SK-N-SH (cell line): Measurements from ENCODE around the gene FLT4. TPM values are rescaled to one million over a fixed set of nuclear protein-coding genes. Genes with fewer than 3 reads are reported as not detected.

Experiments
- CTCF ChIA-PET: fragments of 300-600, 350-600 bp; formaldehyde crosslinking; extraction: SDS; loops from one replicate; lab custom pipeline; 2021; lab: Yijun Ruan, JAX
- POLR2A ChIA-PET: fragments of 350-600 bp; sonication (Branson Sonifier 250); formaldehyde crosslinking; extraction: SDS; loops from one replicate; lab custom pipeline; 2020; ENCODE audit warnings: antibody characterized with exemption, inconsistent platforms; lab: Yijun Ruan, JAX
- DNase-seq: peaks from one replicate; pipeline ENCODE4 v3.0.0; 2012
- H2AFZ ChIP-seq: fragments of 200-600 bp; sonication (generic); 2 replicates; pipeline ENCODE4 v1.8.1; 2016; ENCODE audit warnings: antibody characterized with exemption, mild to moderate bottlenecking, low read depth
- H3F3A ChIP-seq: fragments of 200-600 bp; sonication (generic); replicated peaks from 2 replicates; pipeline ENCODE3; 2016; ENCODE audit warnings: antibody characterized with exemption, mild to moderate bottlenecking; ENCODE audit not compliant: insufficient read depth
- H3K27ac ChIP-seq, 2 experiments: fragments of 200-500 bp in 1 of 2; fragments of 200-600 bp in 1 of 2; sonication (Bioruptor generic) in 1 of 2; sonication (generic), shearing (Covaris generic) in 1 of 2; 2 replicates each; pipeline versions ENCODE4 v1.5.1 to v1.6.1; 2014 to 2016; ENCODE audit warnings: low read depth in 2 of 2, inconsistent platforms in 1 of 2, low read length in 1 of 2, mild to moderate bottlenecking in 1 of 2, mixed read lengths in 1 of 2
- H3K27me3 ChIP-seq: fragments of 200-600 bp; sonication (generic), shearing (Covaris generic); 2 replicates; pipeline ENCODE4 v1.6.1; 2016; ENCODE audit warnings: mixed run types; ENCODE audit not compliant: insufficient read depth
- H3K36me3 ChIP-seq, 2 experiments: fragments of 200-500 bp in 1 of 2; fragments of 200-600 bp in 1 of 2; sonication (Bioruptor generic) in 1 of 2; sonication (generic) in 1 of 2; replicated peaks in 1 of 2; 2 replicates each; pipeline versions ENCODE3 to v1.5.1; 2014 to 2016; ENCODE audit warnings: low read length in 1 of 2, mild to moderate bottlenecking in 1 of 2; ENCODE audit not compliant: insufficient read depth in 2 of 2, control insufficient read depth in 1 of 2
- H3K4me1 ChIP-seq, 2 experiments: fragments of 200-500 bp in 1 of 2; fragments of 200-600 bp in 1 of 2; sonication (Bioruptor generic) in 1 of 2; sonication (generic), shearing (Covaris generic) in 1 of 2; 2 replicates each; pipeline versions ENCODE4 v1.5.1 to v1.6.1; 2014 to 2016; ENCODE audit warnings: low read depth in 1 of 2, low read length in 1 of 2, mixed run types in 1 of 2; ENCODE audit not compliant: insufficient read depth in 2 of 2, control insufficient read depth in 1 of 2
- H3K4me2 ChIP-seq: fragments of 200-600 bp; sonication (generic), shearing (Covaris generic); 2 replicates; pipeline ENCODE4 v1.6.1; 2017; ENCODE audit warnings: mixed run types
- H3K4me3 ChIP-seq, 2 experiments: fragments of 200-500 bp in 1 of 2; fragments of 200-600 bp in 1 of 2; sonication (Bioruptor generic) in 1 of 2; sonication (generic), shearing (Covaris generic) in 1 of 2; 2 replicates each; pipeline versions ENCODE4 v1.5.1 to v1.8.1; 2014 to 2016; ENCODE audit warnings: low read depth in 2 of 2, inconsistent platforms in 1 of 2, low read length in 1 of 2, mild to moderate bottlenecking in 1 of 2, mixed read lengths in 1 of 2, moderate library complexity in 1 of 2
- H3K79me2 ChIP-seq: fragments of 200-600 bp; sonication (generic); 2 replicates; pipeline ENCODE4 v1.8.1; 2017; ENCODE audit warnings: mild to moderate bottlenecking; ENCODE audit not compliant: insufficient read depth
- H3K9ac ChIP-seq: fragments of 200-600 bp; sonication (generic); 2 replicates; pipeline ENCODE4 v1.6.1; 2017; ENCODE audit warnings: mixed run types
- H3K9me2 ChIP-seq: fragments of 200-600 bp; sonication (generic); 2 replicates; pipeline ENCODE4 v1.6.1; 2017; ENCODE audit warnings: mixed run types
- H3K9me3 ChIP-seq: fragments of 200-600 bp; sonication (generic); 2 replicates; pipeline ENCODE4 v1.6.1; 2017; ENCODE audit warnings: mixed run types, mild to moderate bottlenecking, moderate library complexity
- H4K20me1 ChIP-seq: fragments of 200-600 bp; sonication (generic); 2 replicates; pipeline ENCODE4 v1.6.1; 2017; ENCODE audit warnings: mild to moderate bottlenecking, mixed run types; ENCODE audit not compliant: insufficient read depth
- ELF1 ChIP-seq: IDR thresholded peaks from 2 replicates; pipeline ENCODE4 v1.4.0; 2012
- EZH2phosphoT487 ChIP-seq: fragments of 200-600 bp; sonication (generic); IDR thresholded peaks from 2 replicates; pipeline ENCODE4 v1.6.1; 2017; ENCODE audit warnings: low read depth, mixed run types, mild to moderate bottlenecking, antibody characterized with exemption, moderate library complexity, borderline replicate concordance
- FOSL2 ChIP-seq: IDR thresholded peaks from 2 replicates; pipeline ENCODE4 v1.4.0; 2012; ENCODE audit warnings: low read depth, mild to moderate bottlenecking, moderate library complexity, borderline replicate concordance
- FOXJ3 ChIP-seq: sonication (generic); formaldehyde crosslinking; IDR thresholded peaks from 2 replicates; pipeline ENCODE4 v1.5.1; 2020; ENCODE audit warnings: mild to moderate bottlenecking, missing genetic modification reagents
- FOXM1 ChIP-seq: IDR thresholded peaks from 2 replicates; pipeline ENCODE4 v1.4.0; 2012; ENCODE audit warnings: low read depth, mild to moderate bottlenecking
- MXI1 ChIP-seq: IDR thresholded peaks from 2 replicates; pipeline ENCODE4 v1.6.1; 2012; ENCODE audit warnings: mild to moderate bottlenecking, low read depth, low read length, improper control_type of control experiment
- NFIC ChIP-seq: IDR thresholded peaks from 2 replicates; pipeline ENCODE4 v1.4.0; 2012; ENCODE audit warnings: borderline replicate concordance
- NRF1 ChIP-seq: IDR thresholded peaks from 2 replicates; pipeline ENCODE4 v1.6.1; 2012; ENCODE audit warnings: low read depth, mild to moderate bottlenecking, low read length
- SMC3 ChIP-seq: IDR thresholded peaks from 2 replicates; pipeline ENCODE4 v1.6.1; 2012; ENCODE audit warnings: low read depth, low read length, improper control_type of control experiment
- TAF1 ChIP-seq: IDR thresholded peaks from 2 replicates; pipeline ENCODE4 v1.6.1; 2012; ENCODE audit warnings: low read depth, mild to moderate bottlenecking, low read length, moderate library complexity, borderline replicate concordance
- TCF12 ChIP-seq: IDR thresholded peaks from 2 replicates; pipeline ENCODE4 v1.4.0; 2012
- TEAD4 ChIP-seq: IDR thresholded peaks from 2 replicates; pipeline ENCODE4 v1.4.0; 2012; ENCODE audit warnings: mild to moderate bottlenecking, borderline replicate concordance; ENCODE audit not compliant: insufficient read depth
- USF2 ChIP-seq: fragments of 150-350 bp; IDR thresholded peaks from 2 replicates; pipeline ENCODE4 v1.6.1; 2017; ENCODE audit warnings: antibody characterized with exemption, low read length, low read depth, borderline replicate concordance
- WGBS: methylation state at CpG from one replicate; pipeline ENCODE4 v1.1.6; 2017; ENCODE audit warnings: low lambda C conversion rate; 5-methylcytosine and 5-hydroxymethylcytosine counted together
- polyA plus RNA-seq, 3 experiments: library from polyadenylated mRNA; depleted of rRNA; stranded (reverse); fragments of >200 nt; gene quantifications; 2 replicates each; pipeline ENCODE4 v1.2.3, GENCODE V29; 2012
- TF ChIP-seq, protein P1 (sequence below): IDR thresholded peaks from 2 replicates; pipeline ENCODE4; 2012

Gene FLT4
- polyA plus RNA-seq, 1 of the 3 experiments (the other 2 are of a cell fraction): 0.05 TPM

- H3K9me3 ChIP-seq: no peaks in the 10 kb centered on the region
- H3K79me2 ChIP-seq: no peaks in the 10 kb centered on the region
- H3K4me1 ChIP-seq: no peaks in the 10 kb centered on the region
- peak overlapping the region; percentile 15; the same call in 1 of the 2 replicates for H3K4me2 ChIP-seq
- ChIA-PET CTCF (interaction anchor here (0.6 kb wide), 1 partner anchor 17 kb away, joined by 3 read pairs; no protein-coding TSS in a partner anchor), POLR2A (no interaction called here)
- no peaks in the 10 kb centered on the region for H3K9me2 ChIP-seq
- H3K9ac ChIP-seq: no peak overlapping the region
- 26% methylated on average over 17 of the region's 18 CpGs for WGBS
- no peak overlapping the region for H3K4me3 ChIP-seq
- no peaks in the 10 kb centered on the region for H3K36me3 ChIP-seq
- H3K27ac ChIP-seq: no peak overlapping the region
- no peak overlapping the region for H2AFZ ChIP-seq
- H3F3A ChIP-seq: no peaks in the 10 kb centered on the region
- DNase-seq: no peak
- peak; percentile 39; the same call in 1 of the 2 replicates for TF ChIP-seq TCF12
- no peak for TF ChIP-seq FOXJ3 (CRISPR knock-in tag)
- TF ChIP-seq TEAD4: no peak
- TF ChIP-seq FOXM1: no peak
- no peak for TF ChIP-seq TAF1
- TF ChIP-seq EZH2phosphoT487: no peak
- no peak for TF ChIP-seq ELF1
- no peak for TF ChIP-seq USF2
- no peak for TF ChIP-seq NFIC
- TF ChIP-seq FOSL2: peak; percentile 73
- no peak for TF ChIP-seq NRF1
- TF ChIP-seq, protein P1, sequence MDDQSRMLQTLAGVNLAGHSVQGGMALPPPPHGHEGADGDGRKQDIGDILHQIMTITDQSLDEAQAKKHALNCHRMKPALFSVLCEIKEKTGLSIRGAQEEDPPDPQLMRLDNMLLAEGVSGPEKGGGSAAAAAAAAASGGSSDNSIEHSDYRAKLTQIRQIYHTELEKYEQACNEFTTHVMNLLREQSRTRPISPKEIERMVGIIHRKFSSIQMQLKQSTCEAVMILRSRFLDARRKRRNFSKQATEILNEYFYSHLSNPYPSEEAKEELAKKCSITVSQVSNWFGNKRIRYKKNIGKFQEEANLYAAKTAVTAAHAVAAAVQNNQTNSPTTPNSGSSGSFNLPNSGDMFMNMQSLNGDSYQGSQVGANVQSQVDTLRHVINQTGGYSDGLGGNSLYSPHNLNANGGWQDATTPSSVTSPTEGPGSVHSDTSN: no peak
- TF ChIP-seq MXI1: no peak
- no peaks in the 10 kb centered on the region for H4K20me1 ChIP-seq
- no peaks in the 10 kb centered on the region for H3K27me3 ChIP-seq
Observed at GRCh38 chr5:180636403-180637075, 12.9 kb downstream of the FLT4 start.

DNA sequence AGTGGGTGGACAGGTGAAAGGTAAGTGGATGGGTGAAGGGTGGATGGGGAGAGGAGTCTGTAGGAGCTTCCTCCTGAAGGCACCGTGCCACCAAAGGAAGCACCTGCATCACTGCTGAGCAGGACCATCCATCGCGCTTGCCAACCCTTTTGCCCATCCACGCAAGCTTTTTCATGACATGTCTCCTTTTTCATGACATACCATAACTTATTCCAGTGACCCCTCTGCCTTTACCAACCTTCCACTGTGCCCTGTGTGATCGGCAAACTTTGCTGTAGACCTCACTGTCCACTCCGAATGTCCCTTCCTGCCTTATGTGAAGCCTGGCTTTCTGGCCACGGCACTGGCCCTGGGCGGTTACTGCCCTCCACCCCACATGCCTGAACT, 13.4 kb downstream of the FLT4 start:
- Histone ChIP-seq H3K9me3 (no peaks in the 10 kb centered on the region), H3K4me1 (no peaks in the 10 kb centered on the region), H3K27ac (no peak overlapping the region), H4K20me1 (no peaks in the 10 kb centered on the region), H3K9me2 (no peaks in the 10 kb centered on the region), H2AFZ (no peak overlapping the region), H3F3A (no peaks in the 10 kb centered on the region), H3K36me3 (no peaks in the 10 kb centered on the region), H3K4me3 (no peak overlapping the region), H3K9ac (no peak overlapping the region), H3K4me2 (peak overlapping the region; percentile 15; the same call in 1 of the 2 replicates), H3K79me2 (no peaks in the 10 kb centered on the region), H3K27me3 (no peaks in the 10 kb centered on the region)
- 65% methylated on average over 8 of the region's 8 CpGs for WGBS
- ChIA-PET POLR2A (no interaction called here), CTCF (no interaction called here)
- no peak for TF ChIP-seq SMC3
- no peak for DNase-seq
